A549 (cell line): Measurements from ENCODE around the gene MRTFB.

ENCODE experiments used
- BHLHE40 ChIP-seq: IDR thresholded peaks from 2 replicates; pipeline ENCODE4 v1.6.1; 2012; ENCODE audit warnings: low read depth, low read length, inconsistent platforms
- HOXB13 ChIP-seq: fragments of 250-450 bp; sonication (Bioruptor Pico); IDR thresholded peaks from 2 replicates; pipeline ENCODE4 v1.5.0; 2020; ENCODE audit warnings: low read depth, mild to moderate bottlenecking, moderate library complexity
- MAFK ChIP-seq: fragments of 450-650 bp; IDR thresholded peaks from 2 replicates; pipeline ENCODE4 v1.6.1; 2014; ENCODE audit not compliant: partially characterized antibody
- NFE2L2 ChIP-seq: fragments of 150-350 bp; conservative IDR thresholded peaks from 2 replicates; pipeline ENCODE4 v1.6.1; 2014; ENCODE audit warnings: low read length
- PBX3 ChIP-seq: IDR thresholded peaks from 2 replicates; pipeline ENCODE4 v1.6.1; 2012
- POLR2A ChIP-seq: IDR thresholded peaks from 2 replicates; pipeline ENCODE4 v1.6.1; 2012; ENCODE audit warnings: mild to moderate bottlenecking, low read length
- POLR2AphosphoS2 ChIP-seq: conservative IDR thresholded peaks from 2 replicates; pipeline ENCODE4 v1.6.1; 2012; ENCODE audit warnings: low read length, improper control_type of control experiment, inconsistent platforms
- REST ChIP-seq: fragments of 200-600 bp; sonication (generic); IDR thresholded peaks from 2 replicates; pipeline ENCODE4 v1.6.1; 2016; ENCODE audit warnings: antibody characterized with exemption, mild to moderate bottlenecking, moderate library complexity
- USF2 ChIP-seq: fragments of 450-650 bp; IDR thresholded peaks from 2 replicates; pipeline ENCODE4 v1.6.1; 2014; ENCODE audit warnings: antibody characterized with exemption
- TF ChIP-seq, protein P1 (sequence below): fragments of 250-450 bp; sonication (Bioruptor Pico); IDR thresholded peaks from 2 replicates; pipeline ENCODE4 v1.5.0; 2021; ENCODE audit warnings: mild to moderate bottlenecking, moderate library complexity, borderline replicate concordance
- TF ChIP-seq, protein P2 (sequence below): fragments of 150-350 bp; IDR thresholded peaks from 2 replicates; pipeline ENCODE4 v1.6.1; 2014; ENCODE audit warnings: low read depth, mild to moderate bottlenecking, low read length
- TF ChIP-seq, protein P3 (sequence below): fragments of >200 bp; sonication (Bioruptor Twin); formaldehyde crosslinking; IDR thresholded peaks from 3 replicates; pipeline ENCODE4 v1.5.1; 2016

DNA sequence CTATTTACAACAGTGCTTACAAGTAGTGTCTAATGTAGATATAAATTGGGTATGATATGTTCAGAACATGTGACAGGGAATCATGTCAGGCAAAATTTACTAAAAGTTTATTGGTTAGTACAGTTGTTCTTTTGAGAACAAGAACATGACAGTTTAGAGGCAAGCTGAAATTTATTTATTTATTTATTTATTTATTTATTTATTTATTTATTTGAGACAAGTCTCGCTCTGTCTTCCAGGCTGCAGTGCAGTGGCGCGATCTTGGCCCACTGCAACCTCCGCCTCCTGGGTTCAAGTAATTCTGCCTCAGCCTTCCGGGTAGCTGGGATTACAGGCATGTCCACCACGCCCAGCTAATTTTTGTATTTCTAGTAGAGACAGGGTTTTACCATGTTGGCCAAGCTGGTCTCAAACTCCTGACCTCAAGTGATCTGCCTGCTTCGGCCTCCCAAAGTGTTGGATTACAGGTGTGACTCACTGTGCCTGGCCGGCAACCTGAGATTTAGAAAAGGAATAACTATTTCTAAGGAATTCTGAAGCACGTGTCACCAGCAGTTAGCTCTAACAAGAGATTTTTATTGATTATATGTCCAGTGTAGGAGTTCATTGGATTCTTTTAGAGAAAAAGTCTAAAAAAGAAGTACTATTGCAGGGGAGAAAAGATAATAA is 24.9 kb downstream of the MRTFB start:
- TF ChIP-seq, protein P1, sequence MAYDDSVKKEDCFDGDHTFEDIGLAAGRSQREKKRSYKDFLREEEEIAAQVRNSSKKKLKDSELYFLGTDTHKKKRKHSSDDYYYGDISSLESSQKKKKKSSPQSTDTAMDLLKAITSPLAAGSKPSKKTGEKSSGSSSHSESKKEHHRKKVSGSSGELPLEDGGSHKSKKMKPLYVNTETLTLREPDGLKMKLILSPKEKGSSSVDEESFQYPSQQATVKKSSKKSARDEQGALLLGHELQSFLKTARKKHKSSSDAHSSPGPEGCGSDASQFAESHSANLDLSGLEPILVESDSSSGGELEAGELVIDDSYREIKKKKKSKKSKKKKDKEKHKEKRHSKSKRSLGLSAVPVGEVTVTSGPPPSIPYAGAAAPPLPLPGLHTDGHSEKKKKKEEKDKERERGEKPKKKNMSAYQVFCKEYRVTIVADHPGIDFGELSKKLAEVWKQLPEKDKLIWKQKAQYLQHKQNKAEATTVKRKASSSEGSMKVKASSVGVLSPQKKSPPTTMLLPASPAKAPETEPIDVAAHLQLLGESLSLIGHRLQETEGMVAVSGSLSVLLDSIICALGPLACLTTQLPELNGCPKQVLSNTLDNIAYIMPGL (CRISPR knock-in tag) = no peak
- TF ChIP-seq, protein P2, sequence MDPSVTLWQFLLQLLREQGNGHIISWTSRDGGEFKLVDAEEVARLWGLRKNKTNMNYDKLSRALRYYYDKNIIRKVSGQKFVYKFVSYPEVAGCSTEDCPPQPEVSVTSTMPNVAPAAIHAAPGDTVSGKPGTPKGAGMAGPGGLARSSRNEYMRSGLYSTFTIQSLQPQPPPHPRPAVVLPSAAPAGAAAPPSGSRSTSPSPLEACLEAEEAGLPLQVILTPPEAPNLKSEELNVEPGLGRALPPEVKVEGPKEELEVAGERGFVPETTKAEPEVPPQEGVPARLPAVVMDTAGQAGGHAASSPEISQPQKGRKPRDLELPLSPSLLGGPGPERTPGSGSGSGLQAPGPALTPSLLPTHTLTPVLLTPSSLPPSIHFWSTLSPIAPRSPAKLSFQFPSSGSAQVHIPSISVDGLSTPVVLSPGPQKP = no peak
- TF ChIP-seq MAFK (no peak), POLR2AphosphoS2 (no peak), PBX3 (no peak), HOXB13 (CRISPR knock-in tag) (no peak), NFE2L2 (no peak), BHLHE40 (no peak), USF2 (no peak), REST (no peak), POLR2A (no peak)
- TF ChIP-seq, protein P3, sequence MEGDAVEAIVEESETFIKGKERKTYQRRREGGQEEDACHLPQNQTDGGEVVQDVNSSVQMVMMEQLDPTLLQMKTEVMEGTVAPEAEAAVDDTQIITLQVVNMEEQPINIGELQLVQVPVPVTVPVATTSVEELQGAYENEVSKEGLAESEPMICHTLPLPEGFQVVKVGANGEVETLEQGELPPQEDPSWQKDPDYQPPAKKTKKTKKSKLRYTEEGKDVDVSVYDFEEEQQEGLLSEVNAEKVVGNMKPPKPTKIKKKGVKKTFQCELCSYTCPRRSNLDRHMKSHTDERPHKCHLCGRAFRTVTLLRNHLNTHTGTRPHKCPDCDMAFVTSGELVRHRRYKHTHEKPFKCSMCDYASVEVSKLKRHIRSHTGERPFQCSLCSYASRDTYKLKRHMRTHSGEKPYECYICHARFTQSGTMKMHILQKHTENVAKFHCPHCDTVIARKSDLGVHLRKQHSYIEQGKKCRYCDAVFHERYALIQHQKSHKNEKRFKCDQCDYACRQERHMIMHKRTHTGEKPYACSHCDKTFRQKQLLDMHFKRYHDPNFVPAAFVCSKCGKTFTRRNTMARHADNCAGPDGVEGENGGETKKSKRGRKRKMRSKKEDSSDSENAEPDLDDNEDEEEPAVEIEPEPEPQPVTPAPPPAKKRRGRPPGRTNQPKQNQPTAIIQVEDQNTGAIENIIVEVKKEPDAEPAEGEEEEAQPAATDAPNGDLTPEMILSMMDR = no peak
